Measurements from ENCODE around the gene AACS.

DNA sequence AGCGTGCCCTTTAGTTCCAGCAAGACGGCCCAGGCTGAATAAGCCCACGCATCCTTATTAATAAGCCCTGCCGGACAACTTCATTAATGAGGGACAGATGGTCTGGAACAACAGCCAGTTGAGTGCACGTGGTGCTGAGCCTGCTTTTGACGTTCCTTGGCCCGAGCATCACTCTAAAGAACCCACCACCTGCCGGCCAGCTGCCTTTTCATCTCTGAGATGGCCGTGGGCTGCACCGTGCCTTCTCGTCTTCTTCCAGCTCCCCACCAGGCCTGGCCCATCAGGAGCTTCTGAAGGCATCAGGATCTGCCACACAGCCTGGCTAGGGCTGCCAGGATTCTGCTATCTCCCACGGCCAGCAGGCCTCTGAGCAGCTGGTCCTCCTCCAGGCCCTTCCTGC lies 80.0 kb downstream of the AACS start:
- TF ChIP-seq, protein P1, sequence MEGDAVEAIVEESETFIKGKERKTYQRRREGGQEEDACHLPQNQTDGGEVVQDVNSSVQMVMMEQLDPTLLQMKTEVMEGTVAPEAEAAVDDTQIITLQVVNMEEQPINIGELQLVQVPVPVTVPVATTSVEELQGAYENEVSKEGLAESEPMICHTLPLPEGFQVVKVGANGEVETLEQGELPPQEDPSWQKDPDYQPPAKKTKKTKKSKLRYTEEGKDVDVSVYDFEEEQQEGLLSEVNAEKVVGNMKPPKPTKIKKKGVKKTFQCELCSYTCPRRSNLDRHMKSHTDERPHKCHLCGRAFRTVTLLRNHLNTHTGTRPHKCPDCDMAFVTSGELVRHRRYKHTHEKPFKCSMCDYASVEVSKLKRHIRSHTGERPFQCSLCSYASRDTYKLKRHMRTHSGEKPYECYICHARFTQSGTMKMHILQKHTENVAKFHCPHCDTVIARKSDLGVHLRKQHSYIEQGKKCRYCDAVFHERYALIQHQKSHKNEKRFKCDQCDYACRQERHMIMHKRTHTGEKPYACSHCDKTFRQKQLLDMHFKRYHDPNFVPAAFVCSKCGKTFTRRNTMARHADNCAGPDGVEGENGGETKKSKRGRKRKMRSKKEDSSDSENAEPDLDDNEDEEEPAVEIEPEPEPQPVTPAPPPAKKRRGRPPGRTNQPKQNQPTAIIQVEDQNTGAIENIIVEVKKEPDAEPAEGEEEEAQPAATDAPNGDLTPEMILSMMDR (conservative IDR thresholded peaks at IDR 0.05; ENCODE audit: low read depth, low read length), result no peak
- no peak for TF ChIP-seq EZH2 (IDR thresholded peaks at IDR 0.05; ENCODE audit: borderline replicate concordance, low read depth, low read length, poor library complexity, severe bottlenecking)
